Measurements from ENCODE around the gene ASPSCR1.

The ASPSCR1 gene

GRCh38 chr17:82047379-82047778 is 70.0 kb downstream of the ASPSCR1 start:
- no peak for DNase-seq

GRCh38 chr17:82047914-82048570 is 70.6 kb downstream of the ASPSCR1 start:
- no peak for DNase-seq

DNA sequence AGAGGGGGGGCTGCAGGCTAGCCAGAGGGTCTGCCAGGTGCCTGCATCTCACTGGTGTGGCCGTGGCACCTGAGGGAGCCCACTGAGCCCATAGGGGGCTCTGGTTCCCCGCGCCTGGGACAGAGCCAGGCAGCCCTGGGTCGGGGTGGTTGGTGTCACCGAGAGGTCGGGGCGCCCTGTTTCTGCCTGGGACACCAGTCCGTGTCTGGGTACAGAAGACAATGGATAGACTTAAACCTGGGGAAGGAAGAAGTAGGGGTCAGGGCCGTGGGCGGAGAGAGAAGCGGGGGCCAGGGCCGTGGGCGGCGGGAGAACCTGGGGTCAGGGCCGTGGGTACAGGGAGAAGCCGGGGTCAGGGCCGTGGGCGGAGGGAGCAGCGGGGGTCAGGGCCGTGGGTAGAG is 71.1 kb downstream of the ASPSCR1 start:
- DNase-seq, result no peak

GRCh38 chr17:82049106-82049505 is 71.7 kb downstream of the ASPSCR1 start:
- DNase-seq, result no peak

DNA sequence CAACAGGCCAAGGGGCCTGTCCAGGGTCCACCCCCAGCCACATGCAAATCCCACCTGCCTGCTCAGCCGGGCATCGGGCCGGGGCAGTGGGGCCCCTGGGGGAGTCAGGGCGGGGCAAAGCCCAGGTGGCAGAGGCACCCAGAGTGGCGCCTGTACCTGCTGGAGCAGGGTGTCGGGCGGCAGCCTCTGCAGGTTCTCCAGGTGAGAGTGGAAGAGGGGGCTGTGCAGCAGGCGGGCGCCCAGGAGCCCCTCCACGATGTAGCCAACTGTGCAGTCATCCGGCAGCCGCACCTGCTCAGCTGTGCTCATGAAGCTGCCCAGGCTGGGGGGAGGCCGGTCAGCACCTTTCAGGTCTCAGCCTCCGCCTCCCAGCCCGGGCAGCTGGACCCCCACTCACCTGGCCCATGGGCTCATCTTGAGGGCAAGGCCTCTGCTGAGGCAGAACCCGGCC is 72.1 kb downstream of the ASPSCR1 start:
- no peak for DNase-seq

DNA sequence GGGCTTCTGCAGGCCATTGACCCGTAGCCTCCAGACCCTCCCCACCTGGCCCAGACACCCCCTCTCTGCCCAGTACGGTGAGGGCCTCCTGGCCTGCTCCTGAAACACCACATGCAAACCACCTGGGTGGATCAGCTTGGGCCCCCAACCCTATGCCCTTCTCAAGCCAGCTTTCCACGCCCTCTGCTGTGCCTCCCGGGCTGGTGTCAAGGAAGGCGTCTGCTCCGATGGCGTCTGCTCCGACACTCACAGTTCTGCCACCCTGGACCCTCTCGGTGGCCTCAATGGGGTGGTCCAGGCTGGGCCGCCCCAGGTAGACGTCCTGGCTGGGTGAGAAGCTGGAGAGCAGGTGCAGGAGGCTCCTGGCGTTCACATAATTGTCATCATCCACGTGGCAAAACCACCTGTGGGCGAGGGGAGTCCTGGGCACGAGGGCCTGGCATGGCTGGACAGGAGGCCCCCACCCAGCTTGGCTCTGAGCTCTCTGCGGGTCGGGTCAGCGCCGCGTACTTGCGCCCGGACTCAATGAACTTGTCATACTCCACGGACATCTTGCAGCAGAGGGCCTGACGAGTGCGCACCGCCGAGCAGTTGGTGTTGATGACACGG is 72.8 kb downstream of the ASPSCR1 start:
- no peak for DNase-seq

DNA sequence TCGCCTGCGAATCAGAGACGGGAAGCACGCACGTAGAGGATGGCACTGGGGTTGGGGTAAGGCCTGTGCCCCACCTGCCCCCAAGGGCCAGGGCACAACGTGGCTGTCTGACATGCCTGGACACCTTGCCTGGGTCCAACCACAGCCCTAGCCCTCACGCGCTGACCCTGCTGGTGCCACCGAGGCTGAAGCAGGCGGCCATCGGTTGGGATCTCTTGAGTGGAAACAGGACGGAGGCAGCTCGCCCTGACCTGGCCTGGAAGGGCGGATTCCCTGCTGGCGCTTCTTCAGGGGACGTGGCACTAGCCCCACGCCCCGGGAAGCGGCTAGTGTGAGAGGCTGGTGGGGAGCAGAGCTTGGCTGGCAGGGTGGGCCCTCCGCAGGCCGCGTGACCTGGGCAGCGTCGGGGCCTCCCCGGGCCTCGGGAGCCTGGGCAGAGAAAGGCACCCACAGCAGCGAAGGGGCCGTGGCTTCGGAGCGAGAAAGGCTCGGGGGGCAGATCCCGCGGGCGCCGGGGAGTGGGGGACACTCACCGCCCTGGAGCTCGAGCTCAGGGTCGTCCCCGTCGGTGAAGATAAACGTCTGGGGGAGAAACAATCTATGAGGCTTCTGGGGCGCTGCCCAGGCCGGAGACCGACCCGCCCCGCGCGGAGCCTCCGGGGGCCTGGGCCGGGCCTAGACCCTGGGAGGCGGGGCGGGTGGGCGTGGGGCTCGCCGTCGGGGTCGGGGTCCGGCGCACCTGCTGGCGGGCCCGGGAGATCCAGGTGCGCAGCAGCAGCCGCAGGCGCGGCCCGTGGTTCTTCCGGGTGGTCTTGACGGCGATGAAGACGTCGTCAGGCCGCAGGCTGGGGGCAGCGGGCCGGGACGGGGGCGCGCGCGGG is 73.6 kb downstream of the ASPSCR1 start:
- peak; percentile 30 for DNase-seq

GRCh38 chr17:82051776-82052637 is 74.6 kb downstream of the ASPSCR1 start, which contains the start of the genes GPS1 and RFNG:
Gene GPS1, plus strand, starts transcription at chr17:82051898. Its CDS starts 34 bp downstream, at chr17:82051932.
Gene RFNG, minus strand, starts transcription at chr17:82051811. Its CDS starts 45 bp downstream, at chr17:82051766.
- DNase-seq, result peak; percentile 68

- DNase-seq, result no peak
Observed at GRCh38 chr17:82052638-82053059, 75.2 kb downstream of the ASPSCR1 start.

DNA sequence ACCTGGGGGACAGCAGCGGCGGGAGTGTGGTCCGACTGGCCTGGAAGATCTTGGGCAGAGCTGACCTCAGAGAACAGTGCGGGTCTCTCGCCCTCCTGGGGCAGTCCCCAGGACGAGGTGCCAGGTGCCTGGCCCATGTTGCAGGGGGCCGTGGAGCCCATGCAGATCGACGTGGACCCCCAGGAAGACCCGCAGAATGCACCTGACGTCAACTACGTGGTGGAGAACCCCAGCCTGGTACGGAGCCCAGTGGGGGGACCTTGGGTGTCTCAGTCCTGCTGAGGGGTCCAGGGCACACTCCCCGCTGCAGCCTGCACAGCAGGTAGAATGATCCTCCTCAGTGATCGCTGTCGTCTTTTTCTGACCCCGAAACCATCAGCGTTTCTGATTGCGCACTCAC is 75.7 kb downstream of the ASPSCR1 start:
- DNase-seq, result no peak

DNA sequence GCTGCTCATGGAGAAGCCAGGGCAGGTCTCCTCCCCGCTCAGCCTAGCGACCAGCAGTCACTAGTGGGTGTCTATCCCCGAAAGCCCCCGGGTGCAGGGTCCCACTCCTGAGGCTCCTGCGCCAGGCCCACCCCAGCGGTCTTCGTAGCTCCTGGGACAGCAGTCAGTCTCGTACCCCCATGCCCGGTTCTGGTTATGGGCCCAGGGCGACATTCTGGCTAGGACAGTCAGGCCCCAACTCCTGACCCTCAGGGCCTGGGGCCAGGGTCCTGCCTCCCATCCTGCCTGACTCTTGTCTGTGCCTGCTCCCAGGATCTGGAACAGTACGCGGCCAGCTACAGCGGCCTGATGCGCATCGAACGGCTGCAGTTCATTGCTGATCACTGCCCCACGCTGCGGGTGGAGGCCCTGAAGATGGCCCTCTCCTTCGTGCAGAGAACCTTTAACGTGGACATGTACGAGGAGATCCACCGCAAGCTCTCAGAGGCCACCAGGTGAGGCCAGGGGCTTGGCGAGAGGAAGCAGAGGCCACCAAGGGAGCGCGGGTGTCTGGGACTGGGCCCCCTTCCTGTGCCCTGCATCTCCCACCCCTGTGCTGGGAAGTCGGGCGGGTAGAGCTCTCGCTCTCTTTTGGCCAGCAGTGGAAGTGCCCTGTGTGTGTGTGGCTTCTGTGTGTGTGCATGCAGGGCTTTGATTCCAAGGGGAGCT is 76.3 kb downstream of the ASPSCR1 start:
- DNase-seq, result no peak

GRCh38 chr17:82054351-82055022 is 77.1 kb downstream of the ASPSCR1 start:
- DNase-seq, result no peak

DNA sequence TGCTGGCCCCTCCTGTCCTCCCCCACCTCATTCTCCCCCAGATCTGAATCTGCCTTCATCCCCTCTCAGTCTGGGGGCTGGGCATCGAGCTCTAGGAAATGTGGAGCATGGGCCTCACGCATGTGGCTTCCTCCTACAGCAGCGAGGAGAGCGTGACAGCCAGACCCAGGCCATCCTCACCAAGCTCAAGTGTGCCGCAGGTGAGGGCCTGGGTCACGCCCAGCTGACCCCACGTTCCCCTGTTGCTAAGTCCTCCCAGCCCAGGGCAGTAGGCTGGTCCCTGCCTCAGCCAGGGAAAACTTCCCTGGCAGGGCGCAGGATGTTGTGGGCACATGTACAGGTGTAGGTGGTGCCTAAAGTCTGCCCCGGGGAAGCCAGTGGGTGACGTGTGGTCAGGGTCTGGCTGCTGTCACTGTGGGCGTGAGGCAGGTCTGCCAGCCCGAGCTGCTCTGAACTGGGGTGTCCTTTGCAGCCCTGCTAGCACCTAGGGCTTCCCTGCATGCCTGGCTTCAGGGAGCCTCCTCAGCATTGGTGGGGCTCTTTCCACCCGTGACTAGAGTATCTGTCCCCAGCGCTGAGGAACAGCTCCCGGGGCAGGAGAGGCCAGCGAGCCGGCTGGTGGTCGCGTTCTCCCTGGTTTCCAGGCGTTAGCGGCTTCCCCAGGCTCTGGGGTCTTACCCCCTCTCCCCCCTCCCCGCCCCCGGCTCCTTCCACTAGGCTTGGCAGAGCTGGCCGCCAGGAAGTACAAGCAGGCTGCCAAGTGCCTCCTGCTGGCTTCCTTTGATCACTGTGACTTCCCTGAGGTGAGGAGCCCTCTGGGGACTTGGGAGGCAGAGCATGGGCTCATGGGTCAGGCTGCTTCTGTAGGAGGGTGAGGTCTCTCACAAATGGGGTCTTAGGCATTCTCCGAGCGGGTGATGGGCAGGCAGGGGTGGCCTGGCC is 77.9 kb downstream of the ASPSCR1 start:
- DNase-seq, result no peak

GRCh38 chr17:82055965-82056728 is 78.7 kb downstream of the ASPSCR1 start:
- DNase-seq, result no peak

DNA sequence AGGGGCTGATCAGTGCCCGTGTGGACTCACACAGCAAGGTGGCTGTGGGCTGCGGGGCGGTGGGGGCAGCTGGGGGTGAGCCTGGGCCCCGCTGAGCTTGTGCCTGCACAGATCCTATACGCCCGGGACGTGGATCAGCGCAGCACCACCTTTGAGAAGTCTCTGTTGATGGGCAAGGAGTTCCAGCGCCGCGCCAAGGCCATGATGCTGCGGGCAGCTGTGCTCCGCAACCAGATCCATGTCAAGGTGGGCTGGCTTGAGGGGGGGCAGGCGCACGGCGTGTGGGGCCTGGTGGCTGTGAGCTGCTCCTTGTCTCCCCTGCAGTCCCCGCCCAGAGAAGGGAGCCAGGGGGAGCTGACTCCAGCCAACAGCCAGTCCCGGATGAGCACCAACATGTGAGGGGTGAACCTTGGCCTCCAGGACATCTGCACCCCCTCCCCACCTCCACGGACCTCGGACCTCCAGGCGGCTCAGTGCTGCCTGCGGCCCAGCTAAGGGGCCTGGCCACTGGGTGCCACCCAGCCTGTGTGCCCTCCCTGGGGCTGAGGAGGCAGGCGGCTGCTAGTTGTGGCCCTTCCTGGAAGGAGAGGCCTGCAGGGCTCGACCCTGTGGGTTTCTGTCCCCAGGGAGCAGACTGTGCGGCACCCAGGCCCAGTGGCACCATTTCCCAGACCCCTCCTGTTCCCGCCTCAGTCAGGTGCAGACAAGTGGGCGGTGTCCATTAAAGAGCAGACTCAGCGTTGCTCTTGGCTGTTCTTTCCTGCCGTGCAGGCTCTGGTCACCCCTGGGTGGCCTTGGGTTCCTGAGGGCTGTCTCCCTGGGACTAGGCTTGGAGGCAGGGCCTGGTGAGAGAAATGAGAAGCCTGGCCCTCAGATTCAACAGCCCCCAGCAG is 79.5 kb downstream of the ASPSCR1 start:
- peak; percentile 14 for DNase-seq

GRCh38 chr17:82058230-82058854 is 80.9 kb downstream of the ASPSCR1 start:
- no peak for DNase-seq

DNA sequence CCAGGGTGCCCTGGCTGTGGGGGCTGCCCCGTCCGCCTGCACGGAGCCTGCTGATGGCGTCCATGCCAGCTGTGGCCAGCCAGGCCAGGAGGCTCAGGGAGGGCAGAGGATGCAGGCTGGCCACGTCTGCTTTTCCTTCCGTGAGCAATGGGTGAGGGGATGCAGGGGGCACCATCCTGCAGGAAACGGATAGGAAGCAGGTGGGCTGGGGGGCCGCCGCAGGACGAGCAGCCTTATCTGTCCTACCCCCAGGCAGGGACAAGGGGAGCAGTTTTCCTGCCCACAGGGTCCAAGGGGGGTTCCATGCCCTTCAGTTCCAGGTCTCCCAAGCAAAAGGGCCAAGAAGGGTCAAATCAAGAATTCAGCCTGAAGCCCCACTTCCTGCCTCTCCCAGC is 81.4 kb downstream of the ASPSCR1 start:
- no peak for DNase-seq

All from NCI-H146 (cell line).